ENCODE results near the gene NEDD4L. TPM values are rescaled to one million over a fixed set of nuclear protein-coding genes. Genes with fewer than 3 reads are reported as not detected.
"Not testable (repeated sequence)": the region's sequence is repeated elsewhere in the genome, so short reads cannot be mapped to it uniquely, and the experiment has no call there.

The NEDD4L gene
- total RNA-seq, 8 experiments from 2014 or later, result 51.2 to 394 (median 65.0) TPM

- Histone ChIP-seq H3K27ac (no peak overlapping the region), H3K4me1 (replicated peaks in 1 of 2) (peaks cover 0 to 5% of the 10 kb centered on the region in 2 donors), H3K4me3 (no peak overlapping the region)
- no peak for ATAC-seq (replicated peaks in 6 of 8)
- in situ Hi-C loops (cut with MboI; ENCODE audit: low pct_unique_long_range_greater_than_20kb in 2 of 9, low sequenced_read_pairs in 9 of 9, unreplicated experiment in 9 of 9), result no loop called here
- 83 to 100% (median 92%) methylated on average over 1 to 30 of the region's 39 CpGs for WGBS, 10 experiments
Measured at GRCh38 chr18:58256316-58257080, 212.5 kb downstream of the NEDD4L start.

GRCh38 chr18:58257461-58257860 is 213.4 kb downstream of the NEDD4L start:
- peak in 4 of 8 experiments; percentile 9 to 37 (median 30) for ATAC-seq (replicated peaks in 6 of 8)
- no peak overlapping the region for H3K27ac ChIP-seq
- H3K4me3 ChIP-seq, result no peak overlapping the region
- 53 to 80% (median 73%) methylated on average over 2 to 9 of the region's 9 CpGs; no CpG with 5 or more reads in 2 of the 10 experiments for WGBS, 10 experiments
- in situ Hi-C loops (cut with MboI; ENCODE audit: low pct_unique_long_range_greater_than_20kb in 2 of 9, low sequenced_read_pairs in 9 of 9, unreplicated experiment in 9 of 9), result no loop called here
- peaks cover 0 to 5% of the 10 kb centered on the region in 2 donors for H3K4me1 ChIP-seq (replicated peaks in 1 of 2)

GRCh38 chr18:58258692-58259342 is 214.8 kb downstream of the NEDD4L start:
- Histone ChIP-seq H3K4me1 (replicated peaks in 1 of 2) (peaks cover 0 to 5% of the 10 kb centered on the region in 2 donors), H3K4me3 (no peak overlapping the region), H3K27ac (no peak overlapping the region)
- WGBS, 10 experiments, result 23 to 100% (median 89%) methylated on average over 1 to 11 of the region's 11 CpGs
- in situ Hi-C loops (cut with MboI; ENCODE audit: low pct_unique_long_range_greater_than_20kb in 2 of 9, low sequenced_read_pairs in 9 of 9, unreplicated experiment in 9 of 9), result no loop called here
- ATAC-seq (replicated peaks in 6 of 8), result peak in 3 of 8 experiments; percentile 29 to 56 (median 35)

- WGBS, 10 experiments, result 13 to 78% (median 62%) methylated on average over 4 to 6 of the region's 7 CpGs; no CpG with 5 or more reads in 1 of the 10 experiments
- in situ Hi-C loops (cut with MboI; ENCODE audit: low pct_unique_long_range_greater_than_20kb in 2 of 9, low sequenced_read_pairs in 9 of 9, unreplicated experiment in 9 of 9), result no loop called here
- no peak overlapping the region for H3K27ac ChIP-seq
- H3K4me1 ChIP-seq (replicated peaks in 1 of 2), result peaks cover 0 to 6% of the 10 kb centered on the region in 2 donors
- no peak overlapping the region for H3K4me3 ChIP-seq
- ATAC-seq (replicated peaks in 6 of 8), result peak in 6 of 8 experiments; percentile 10 to 42 (median 22)
Measured at GRCh38 chr18:58263055-58263957, 219.3 kb downstream of the NEDD4L start.

GRCh38 chr18:58264075-58264474 is 220.0 kb downstream of the NEDD4L start:
- no peak overlapping the region for H3K27ac ChIP-seq
- no peak for ATAC-seq (replicated peaks in 6 of 8)
- WGBS, 10 experiments, result 10 to 100% (median 92%) methylated on average over 1 to 5 of the region's 5 CpGs
- no peak overlapping the region for H3K4me3 ChIP-seq
- in situ Hi-C loops (cut with MboI; ENCODE audit: low pct_unique_long_range_greater_than_20kb in 2 of 9, low sequenced_read_pairs in 9 of 9, unreplicated experiment in 9 of 9), result no loop called here
- H3K4me1 ChIP-seq (replicated peaks in 1 of 2), result peaks cover 0 to 6% of the 10 kb centered on the region in 2 donors

- H3K4me3 ChIP-seq, result no peak overlapping the region
- peak in 2 of 8 experiments; percentile 4 to 7 for ATAC-seq (replicated peaks in 6 of 8)
- 20 to 100% (median 53%) methylated on average over 1 to 2 of the region's 2 CpGs; no CpG with 5 or more reads in 3 of the 10 experiments for whole genome bisulfite sequencing, 10 experiments
- H3K27ac ChIP-seq, result no peak overlapping the region
- peaks cover 0 to 6% of the 10 kb centered on the region in 2 donors for H3K4me1 ChIP-seq (replicated peaks in 1 of 2)
- in situ Hi-C loops (cut with MboI; ENCODE audit: low pct_unique_long_range_greater_than_20kb in 2 of 9, low sequenced_read_pairs in 9 of 9, unreplicated experiment in 9 of 9), result no loop called here
Measured at GRCh38 chr18:58264840-58265239, 220.8 kb downstream of the NEDD4L start.

- H3K4me1 ChIP-seq (replicated peaks in 1 of 2); H3K27ac ChIP-seq; in situ Hi-C loops (cut with MboI; ENCODE audit: low pct_unique_long_range_greater_than_20kb in 2 of 9, low sequenced_read_pairs in 9 of 9, unreplicated experiment in 9 of 9); H3K4me3 ChIP-seq; ATAC-seq (replicated peaks in 6 of 8): not testable (repeated sequence)
- 91 to 100% (median 100%) methylated on average over 1 to 3 of the region's 3 CpGs; no CpG with 5 or more reads in 6 of the 10 experiments for WGBS, 10 experiments
Measured at GRCh38 chr18:58265489-58265888, 221.5 kb downstream of the NEDD4L start.

- Histone ChIP-seq H3K4me3 (no peak overlapping the region), H3K4me1 (replicated peaks in 1 of 2) (peaks cover 0 to 6% of the 10 kb centered on the region in 2 donors), H3K27ac (no peak overlapping the region)
- in situ Hi-C loops (cut with MboI; ENCODE audit: low pct_unique_long_range_greater_than_20kb in 2 of 9, low sequenced_read_pairs in 9 of 9, unreplicated experiment in 9 of 9), result no loop called here
- 0 to 100% (median 67%) methylated on average over 1 of the region's 1 CpG; no CpG with 5 or more reads in 1 of the 10 experiments for WGBS, 10 experiments
- peak in 3 of 8 experiments; percentile 48 to 58 (median 51) for ATAC-seq (replicated peaks in 6 of 8)
Measured at GRCh38 chr18:58266291-58266690, 222.3 kb downstream of the NEDD4L start.

- in situ Hi-C loops (cut with MboI; ENCODE audit: low pct_unique_long_range_greater_than_20kb in 2 of 9, low sequenced_read_pairs in 9 of 9, unreplicated experiment in 9 of 9), result no loop called here
- Histone ChIP-seq H3K4me3 (no peak overlapping the region), H3K27ac (peak overlapping the region in 1 of 2 donors; percentile 40), H3K4me1 (replicated peaks in 1 of 2) (peaks cover 0 to 6% of the 10 kb centered on the region in 2 donors)
- peak in 1 of 8 experiments; percentile 26 for ATAC-seq (replicated peaks in 6 of 8)
- WGBS, 10 experiments, result 0 to 97% (median 79%) methylated on average over 1 to 5 of the region's 6 CpGs; no CpG with 5 or more reads in 3 of the 10 experiments
Measured at GRCh38 chr18:58267493-58267892, 223.5 kb downstream of the NEDD4L start.

GRCh38 chr18:58268849-58269248 is 224.8 kb downstream of the NEDD4L start:
- in situ Hi-C loops (cut with MboI; ENCODE audit: low pct_unique_long_range_greater_than_20kb in 2 of 9, low sequenced_read_pairs in 9 of 9, unreplicated experiment in 9 of 9), result no loop called here
- H3K4me1 ChIP-seq (replicated peaks in 1 of 2), result peaks cover 0 to 6% of the 10 kb centered on the region in 2 donors
- H3K4me3 ChIP-seq, result no peak overlapping the region
- H3K27ac ChIP-seq, result no peak overlapping the region
- 33 to 100% (median 70%) methylated on average over 1 to 2 of the region's 2 CpGs; no CpG with 5 or more reads in 6 of the 10 experiments for WGBS, 10 experiments
- ATAC-seq (replicated peaks in 6 of 8), result peak in 4 of 8 experiments; percentile 14 to 82 (median 60)

- Histone ChIP-seq H3K4me3 (no peak overlapping the region), H3K4me1 (replicated peaks in 1 of 2) (peaks cover 0 to 6% of the 10 kb centered on the region in 2 donors), H3K27ac (no peak overlapping the region)
- in situ Hi-C loops (cut with MboI; ENCODE audit: low pct_unique_long_range_greater_than_20kb in 2 of 9, low sequenced_read_pairs in 9 of 9, unreplicated experiment in 9 of 9), result no loop called here
- no peak for ATAC-seq (replicated peaks in 6 of 8)
- WGBS, 10 experiments, result 50 to 100% (median 93%) methylated on average over 2 to 5 of the region's 5 CpGs; no CpG with 5 or more reads in 2 of the 10 experiments
Measured at GRCh38 chr18:58269931-58270330, 225.9 kb downstream of the NEDD4L start.

GRCh38 chr18:58270396-58270795 is 226.4 kb downstream of the NEDD4L start:
- no peak overlapping the region for H3K4me3 ChIP-seq
- WGBS, 10 experiments, result 67 to 100% (median 94%) methylated on average over 1 to 4 of the region's 4 CpGs
- peaks cover 0 to 6% of the 10 kb centered on the region in 2 donors for H3K4me1 ChIP-seq (replicated peaks in 1 of 2)
- no peak for ATAC-seq (replicated peaks in 6 of 8)
- no peak overlapping the region for H3K27ac ChIP-seq
- in situ Hi-C loops (cut with MboI; ENCODE audit: low pct_unique_long_range_greater_than_20kb in 2 of 9, low sequenced_read_pairs in 9 of 9, unreplicated experiment in 9 of 9), result no loop called here
